GM18526 (cell line): ENCODE data around the gene CHIT1.

Experiments used
- POLR2A ChIP-seq: IDR thresholded peaks from 3 replicates; pipeline ENCODE4 v1.6.1; 2011; ENCODE audit not compliant: insufficient read length; ENCODE audit errors: extremely low read depth

CHIT1 gene

GRCh38 chr1:203167913-203168200, 61.6 kb downstream of the CHIT1 start:
- TF ChIP-seq POLR2A, result no peak

- no peak for TF ChIP-seq POLR2A
These were observed 62.2 kb downstream of the CHIT1 start for GRCh38 chr1:203167026-203167912.

GRCh38 chr1:203166192-203166940, 63.1 kb downstream of the CHIT1 start:
- no peak for TF ChIP-seq POLR2A
